ENCODE measurements around the gene FRYL.
"Not testable (repeated sequence)": the region's sequence is repeated elsewhere in the genome, so short reads cannot be mapped to it uniquely, and the experiment has no call there.

Gene FRYL

GRCh38 chr4:48481581-48481980 lies 298.5 kb downstream of the FRYL start:
- no peak for DNase-seq

- DNase-seq, result no peak
Measured at GRCh38 chr4:48478273-48478672, 301.8 kb downstream of the FRYL start.

- no peak for DNase-seq
Measured at GRCh38 chr4:48475770-48476169, 304.3 kb downstream of the FRYL start.

GRCh38 chr4:48472794-48473193 lies 307.3 kb downstream of the FRYL start:
- DNase-seq, result no peak

- no peak for DNase-seq
Measured at GRCh38 chr4:48470570-48470969, 309.5 kb downstream of the FRYL start.

- no peak for DNase-seq
Measured at GRCh38 chr4:48470137-48470536, 309.9 kb downstream of the FRYL start.

GRCh38 chr4:48467891-48468290 lies 312.2 kb downstream of the FRYL start:
- DNase-seq, result no peak

- no peak for DNase-seq
Measured at GRCh38 chr4:48467442-48467841, 312.6 kb downstream of the FRYL start.

- peak; percentile 41 for DNase-seq
Measured at GRCh38 chr4:48462363-48462762, 317.7 kb downstream of the FRYL start.

- DNase-seq, result no peak
Measured at GRCh38 chr4:48461000-48461399, 319.1 kb downstream of the FRYL start.

GRCh38 chr4:48454591-48454990 lies 325.5 kb downstream of the FRYL start:
- no peak for DNase-seq

- not testable (repeated sequence) for DNase-seq
Measured at GRCh38 chr4:48451656-48452055, 328.4 kb downstream of the FRYL start.

- no peak for DNase-seq
Measured at GRCh38 chr4:48450740-48451139, 329.3 kb downstream of the FRYL start.

GRCh38 chr4:48449151-48449550 lies 330.9 kb downstream of the FRYL start:
- DNase-seq, result no peak
